Natural killer cell (primary cell): ENCODE results near the gene DRAP1. TPM values are rescaled to one million over a fixed set of nuclear protein-coding genes. Genes with fewer than 3 reads are reported as not detected.

Experiments used
- ATAC-seq, 3 donors: fragments of 150-1000 bp in 2 of 3; fragments of 200-7000 bp in 1 of 3; cut with Tn5 transposase; 1 replicate in 1 of 3; 2 replicates in 2 of 3; pipeline ENCODE4 v1.10.0; 2021; ENCODE audit warnings: mild to moderate bottlenecking in 2 of 3, moderate library complexity in 2 of 3
- DNase-seq, 2 donors: peaks; one replicate each; pipeline versions ENCODE4 v3.0.0 to v3.0.0-alpha.2; 2013 to 2021; ENCODE audit warnings: mixed read lengths in 1 of 2
- H3K27ac ChIP-seq: one replicate; pipeline ENCODE4 v1.5.1; 2013; ENCODE audit warnings: mild to moderate bottlenecking, low read length
- H3K27me3 ChIP-seq: one replicate; pipeline ENCODE4 v1.6.1; 2013; ENCODE audit warnings: low read length; ENCODE audit not compliant: control insufficient read depth, insufficient read depth
- H3K36me3 ChIP-seq: one replicate; pipeline ENCODE4 v1.6.1; 2013; ENCODE audit warnings: low read length; ENCODE audit not compliant: control insufficient read depth, insufficient read depth
- H3K4me1 ChIP-seq: one replicate; pipeline ENCODE4 v1.6.1; 2013; ENCODE audit warnings: low read length; ENCODE audit not compliant: control insufficient read depth, insufficient read depth
- H3K4me3 ChIP-seq: one replicate; pipeline ENCODE4 v1.5.1; 2013; ENCODE audit warnings: low read length
- H3K9me3 ChIP-seq: one replicate; pipeline ENCODE4 v1.6.1; 2013; ENCODE audit warnings: low read length; ENCODE audit not compliant: control insufficient read depth, insufficient read depth
- H3K27ac Mint-ChIP-seq, 2 donors: one replicate each; pipeline ENCODE4 v1.8.0; 2022; ENCODE audit warnings: mild to moderate bottlenecking in 2 of 2, mixed read lengths in 2 of 2, moderate library complexity in 1 of 2
- H3K27me3 Mint-ChIP-seq, 2 donors: one replicate each; pipeline ENCODE4 v1.8.0; 2022; ENCODE audit warnings: low read depth in 2 of 2, mixed read lengths in 2 of 2
- H3K36me3 Mint-ChIP-seq: one replicate; pipeline ENCODE4 v1.8.0; 2022; ENCODE audit warnings: mixed read lengths
- H3K4me1 Mint-ChIP-seq, 2 donors: one replicate each; pipeline ENCODE4 v1.8.0; 2022; ENCODE audit warnings: mixed read lengths in 2 of 2
- H3K4me3 Mint-ChIP-seq: one replicate; pipeline ENCODE4 v1.8.0; 2022; ENCODE audit warnings: mild to moderate bottlenecking, moderate library complexity, mixed read lengths
- H3K9me3 Mint-ChIP-seq, 2 donors: one replicate each; pipeline ENCODE4 v1.8.0; 2022; ENCODE audit warnings: mixed read lengths in 2 of 2
- CTCF ChIP-seq: fragments of 200-600 bp; IDR thresholded peaks from one replicate; pipeline ENCODE4 v1.8.0; 2022; ENCODE audit warnings: antibody characterized with exemption
- WGBS: methylation state at CpG from one replicate; pipeline ENCODE4 v1.1.7; 2013; ENCODE audit warnings: missing lambda C conversion rate; ENCODE audit not compliant: insufficient coverage; 5-methylcytosine and 5-hydroxymethylcytosine counted together
- intact Hi-C: fragments of 100-400 bp; cut with micrococcal nuclease; formaldehyde crosslinking; loops from one replicate; pipeline ENCODE4 v1.14.2; 2022
- total RNA-seq, 4 donors: library from RNA; stranded (reverse); fragments of 120-200 nt in 1 of 4; gene quantifications; one replicate each; pipeline versions ENCODE4 v1.2.3 to v1.2.4, GENCODE V29; 2013 to 2022

DRAP1 gene
- total RNA-seq, 3 donors from 2014 or later (not counting 1 experiment from before 2014, with no cell fraction given) = 114 to 115 (median 115) TPM

- intact Hi-C loops = loop anchor here (2.0 to 5.0 kb wide), 3 partner anchors 15 to 60 kb away; partner anchors contain the start of genes CCDC85B and CFL1
- Mint-ChIP-seq H3K36me3 (no peaks in the 10 kb centered on the region), H3K9me3 (no peaks in the 10 kb centered on the region), H3K4me3 (peak overlapping the region; percentile 90), H3K27ac (peak overlapping the region; percentile 49 to 77), H3K4me1 (peaks cover 24 to 52% of the 10 kb centered on the region in 2 donors), H3K27me3 (no peaks in the 10 kb centered on the region)
- DNase-seq = no peak
- Histone ChIP-seq H3K27ac (no peak overlapping the region), H3K27me3 (no peaks in the 10 kb centered on the region), H3K36me3 (peaks cover 22% of the 10 kb centered on the region), H3K4me3 (peak overlapping the region; percentile 96), H3K9me3 (no peaks in the 10 kb centered on the region), H3K4me1 (peaks cover 57% of the 10 kb centered on the region)
- no peak for TF ChIP-seq CTCF
- WGBS = 90% methylated on average over 35 of the region's 35 CpGs
- ATAC-seq = no peak
Measured at GRCh38 chr11:65917434-65918210, 1.6 kb upstream of the DRAP1 start.

GRCh38 chr11:65918211-65919140 is 750 bp upstream of the DRAP1 start, which contains the start of gene C11orf68:
TSS of gene C11orf68 (minus strand) at chr11:65919062. CDS start at chr11:65919031, 31 bp downstream.
- peak within 1 kb of the TSS; percentile 96 for H3K4me3 ChIP-seq
- H3K27ac ChIP-seq = peak within 1 kb of the TSS; percentile 79
- 4% methylated on average over 77 of the region's 77 CpGs for WGBS
- no peak for TF ChIP-seq CTCF
- H3K4me3 Mint-ChIP-seq = peak within 1 kb of the TSS; percentile 90
- H3K9me3 ChIP-seq = no peaks in the 10 kb centered on the region
- H3K4me1 Mint-ChIP-seq = peaks cover 24 to 53% of the 10 kb centered on the region in 2 donors
- intact Hi-C loops = loop anchor here (1.0 to 5.0 kb wide), 5 partner anchors 10 to 61 kb away; partner anchors contain the start of genes CCDC85B, CFL1 and SART1
- no peaks in the 10 kb centered on the region for H3K9me3 Mint-ChIP-seq
- peaks cover 57% of the 10 kb centered on the region for H3K4me1 ChIP-seq
- peak in 1 of 3 donors; percentile 3 for ATAC-seq
- H3K27me3 ChIP-seq = no peaks in the 10 kb centered on the region
- H3K27me3 Mint-ChIP-seq = no peaks in the 10 kb centered on the region
- H3K36me3 ChIP-seq = peaks cover 30% of the 10 kb centered on the region
- peak within 1 kb of the TSS; percentile 77 to 90 for H3K27ac Mint-ChIP-seq
- DNase-seq = no peak
- no peaks in the 10 kb centered on the region for H3K36me3 Mint-ChIP-seq

- intact Hi-C loops = loop anchor here (1.0 to 5.0 kb wide), 5 partner anchors 9 to 62 kb away; partner anchors contain the start of genes CCDC85B, CFL1 and SART1
- Mint-ChIP-seq H3K36me3 (no peaks in the 10 kb centered on the region), H3K27me3 (no peaks in the 10 kb centered on the region), H3K27ac (peak overlapping the region; percentile 77 to 90), H3K4me1 (peaks cover 21 to 49% of the 10 kb centered on the region in 2 donors), H3K9me3 (no peaks in the 10 kb centered on the region), H3K4me3 (peak overlapping the region; percentile 89)
- under 1% methylated on average over 56 of the region's 60 CpGs for WGBS
- H3K36me3 ChIP-seq = peaks cover 34% of the 10 kb centered on the region
- DNase-seq (no peak), ATAC-seq (peak; percentile 36 to 51 (median 50))
- no peak for TF ChIP-seq CTCF
- H3K9me3 ChIP-seq = no peaks in the 10 kb centered on the region
- H3K4me1 ChIP-seq = peaks cover 57% of the 10 kb centered on the region
- H3K27me3 ChIP-seq = no peaks in the 10 kb centered on the region
- H3K4me3 ChIP-seq = peak overlapping the region; percentile 92
- H3K27ac ChIP-seq = peak overlapping the region; percentile 67
Measured at GRCh38 chr11:65919573-65920371, 546 bp downstream of the DRAP1 start.
